AG04449 (cell line): ENCODE data around the gene VAV2.

Experiments
- CTCF ChIA-PET: fragments of 350-600 bp; formaldehyde crosslinking; extraction: SDS; loops from one replicate; lab custom pipeline; 2021; ENCODE audit warnings: antibody characterized with exemption; lab: Yijun Ruan, JAX
- POLR2A ChIA-PET: fragments of 400-600, 350-600 bp; formaldehyde crosslinking; extraction: SDS; loops from one replicate; lab custom pipeline; 2020; ENCODE audit warnings: antibody characterized with exemption, inconsistent platforms; lab: Yijun Ruan, JAX
- DNase-seq: peaks from one replicate; pipeline ENCODE4 v3.0.0-alpha.2; 2010; ENCODE audit warnings: low read depth, low spot score
- H3K4me3 ChIP-seq: 2 replicates; pipeline ENCODE4 v1.5.1; 2011; ENCODE audit warnings: low read depth, mild to moderate bottlenecking, control low read depth, low read length
- CTCF ChIP-seq: IDR thresholded peaks from one replicate; pipeline ENCODE4 v1.5.1; 2011; ENCODE audit warnings: mild to moderate bottlenecking, moderate library complexity, low read length, control low read depth, inconsistent platforms; ENCODE audit not compliant: insufficient read depth; ENCODE audit errors: missing control alignments

The VAV2 gene

GRCh38 chr9:134032456-134033222 lies 40.5 kb upstream of the VAV2 start:
- DNase-seq: no peak
- ChIA-PET POLR2A (no interaction called here), CTCF (no interaction called here)
- H3K4me3 ChIP-seq: no peak overlapping the region
- no peak for TF ChIP-seq CTCF

GRCh38 chr9:134031783-134032182 lies 39.7 kb upstream of the VAV2 start:
- no peak overlapping the region for H3K4me3 ChIP-seq
- ChIA-PET CTCF (no interaction called here), POLR2A (no interaction called here)
- no peak for DNase-seq
- TF ChIP-seq CTCF: no peak

DNA sequence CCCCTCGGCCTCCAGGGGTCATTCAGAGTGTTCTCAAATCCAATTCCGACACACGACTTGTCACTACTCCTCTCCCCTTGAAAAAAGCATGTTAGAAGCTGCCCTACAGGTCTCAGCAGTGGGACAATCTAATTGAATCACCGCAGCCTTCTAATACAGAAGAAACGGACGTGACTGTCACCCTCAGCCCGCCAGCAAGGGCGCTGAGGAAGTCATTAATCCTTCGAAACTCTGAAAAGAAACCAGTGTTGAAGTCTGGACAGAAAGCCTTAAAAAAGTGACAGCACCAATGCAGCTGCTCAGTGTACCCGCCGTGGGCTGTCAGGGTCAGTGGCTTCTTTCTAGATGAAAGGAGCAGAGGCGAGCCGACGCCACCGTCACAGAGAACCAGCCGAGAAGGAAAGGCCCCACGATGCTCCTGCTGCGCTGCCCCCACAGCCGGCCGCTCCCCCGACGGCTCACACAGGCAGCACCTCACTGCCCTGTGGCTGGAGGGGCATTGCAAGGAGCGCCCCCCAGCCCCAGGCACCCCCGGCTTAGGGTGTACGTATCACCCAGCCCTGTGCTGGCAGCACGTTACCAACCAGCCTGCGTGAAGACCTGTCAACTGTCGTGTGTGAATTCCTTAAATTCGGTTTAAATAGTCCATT lies 38.8 kb upstream of the VAV2 start:
- POLR2A ChIA-PET: no interaction called here
- TF ChIP-seq CTCF: no peak
- CTCF ChIA-PET: no interaction called here
- DNase-seq: no peak
- no peak overlapping the region for H3K4me3 ChIP-seq

- no peak for DNase-seq
- no peak overlapping the region for H3K4me3 ChIP-seq
- TF ChIP-seq CTCF: no peak
- ChIA-PET POLR2A (no interaction called here), CTCF (no interaction called here)
Observed at GRCh38 chr9:134029248-134030226, 37.4 kb upstream of the VAV2 start.

- TF ChIP-seq CTCF: no peak
- ChIA-PET POLR2A (no interaction called here), CTCF (interaction anchor here (4.2 kb wide), 1 partner anchor 246 kb away, joined by 22 read pairs; no protein-coding TSS in a partner anchor)
Observed at GRCh38 chr9:134028575-134029247, 36.6 kb upstream of the VAV2 start.

More at GRCh38 chr9:134028575-134029247, 36.6 kb upstream of the VAV2 start:
- no peak overlapping the region for H3K4me3 ChIP-seq
- DNase-seq: no peak
